ENCODE results near the gene ETV4. TPM values are rescaled to one million over a fixed set of nuclear protein-coding genes. Genes with fewer than 3 reads are reported as not detected.
A peak's percentile ranks its signal among the peaks of the same experiment; 100 is the strongest.

The ETV4 gene
- total and polyA plus RNA-seq, 2 experiments from 2014 or later, result 2.8 to 3.5 TPM

DNA sequence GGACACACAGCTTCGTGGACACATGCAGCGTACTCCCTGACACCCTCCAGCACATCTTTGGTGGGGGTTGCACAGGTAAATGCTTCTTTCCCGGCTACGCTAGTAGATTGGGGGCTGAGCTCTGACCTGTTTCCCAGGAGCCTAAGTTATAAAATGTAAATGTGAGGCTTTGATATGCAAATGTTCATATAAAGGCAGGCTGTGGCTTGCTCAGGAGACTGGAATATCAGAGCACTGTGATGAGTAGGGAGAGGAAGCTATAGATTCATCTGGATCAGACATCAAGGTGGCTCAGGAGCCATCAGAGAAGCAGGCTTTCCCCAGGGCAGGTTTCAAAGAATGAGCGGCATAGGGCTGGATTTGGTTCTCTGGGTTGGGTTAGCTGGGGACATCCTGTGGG lies 3.4 kb upstream of the ETV4 start:
- H3K27ac ChIP-seq, result no peak overlapping the region
- DNase-seq, result no peak
- in situ Hi-C loops (cut with MboI), result no loop called here
- H4K20me1 ChIP-seq (ENCODE audit: insufficient read depth), result no peaks in the 10 kb centered on the region
- no peaks in the 10 kb centered on the region for H3K9me3 ChIP-seq (ENCODE audit: low read depth)
- no peak overlapping the region for H3K4me2 ChIP-seq (ENCODE audit: unreplicated experiment)
- H2AFZ ChIP-seq, result no peak overlapping the region
- H3K4me3 ChIP-seq, result no peak overlapping the region
- no peaks in the 10 kb centered on the region for H3K27me3 ChIP-seq (replicated peaks; ENCODE audit: insufficient read depth)
- peaks cover 9% of the 10 kb centered on the region for H3K4me1 ChIP-seq (ENCODE audit: insufficient read depth)
- no peak for TF ChIP-seq EZH2 (IDR thresholded peaks at IDR 0.05; ENCODE audit: insufficient read depth, poor library complexity, severe bottlenecking)
- no peak for TF ChIP-seq EZH2phosphoT487 (IDR thresholded peaks at IDR 0.05; ENCODE audit: insufficient read depth, low read depth)
- H3K79me2 ChIP-seq (ENCODE audit: insufficient read depth), result no peaks in the 10 kb centered on the region
- no peaks in the 10 kb centered on the region for H3K36me3 ChIP-seq (ENCODE audit: low read depth)
- 0 out of 2 replicates have a peak, but pooled peaks cover 6% of the 10 kb centered on the region for H3F3A ChIP-seq (ENCODE audit: insufficient read depth)
- H3K9ac ChIP-seq, result no peak overlapping the region
- no peaks in the 10 kb centered on the region for H3K9me2 ChIP-seq (ENCODE audit: insufficient read depth)
- WGBS, 2 experiments (ENCODE audit: low coverage in 1 of 2, low lambda C conversion rate in 2 of 2, missing lambda C conversion rate in 2 of 2), result 94% methylated on average over 5 of the region's 5 CpGs

DNA sequence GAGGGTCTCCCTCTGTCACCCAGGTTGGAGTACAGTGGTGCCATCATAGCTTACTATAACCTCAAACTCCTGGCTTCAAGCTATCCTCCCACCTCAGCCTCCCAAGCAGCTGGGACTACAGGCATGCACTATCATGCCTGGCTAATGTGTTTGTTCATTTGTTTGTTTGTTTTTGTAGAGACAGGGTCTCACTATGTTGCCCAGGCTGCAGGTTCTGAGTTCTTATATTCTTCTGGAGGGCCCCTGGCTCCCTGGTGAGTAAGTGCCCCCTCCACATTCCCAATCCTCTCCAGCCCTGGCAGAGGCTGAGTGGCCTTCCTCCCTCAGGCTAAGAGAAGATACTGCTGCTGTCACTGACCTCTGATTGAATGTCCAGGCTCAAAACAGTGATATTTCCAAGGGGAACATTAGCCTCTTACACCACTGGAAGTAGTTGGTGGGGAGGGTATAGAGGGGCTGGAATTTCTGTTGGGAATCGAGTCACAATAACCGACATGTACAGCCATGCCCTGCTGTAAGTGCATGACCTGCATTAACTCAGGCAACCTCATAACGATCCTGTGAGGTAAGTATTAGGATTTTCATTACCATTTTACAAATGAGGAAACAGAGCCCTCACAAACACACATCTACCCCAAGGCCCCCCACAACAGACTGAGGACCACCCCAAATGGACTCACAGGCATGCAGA lies 2.7 kb upstream of the ETV4 start:
- no peaks in the 10 kb centered on the region for H3K79me2 ChIP-seq (ENCODE audit: insufficient read depth)
- no peaks in the 10 kb centered on the region for H3K27me3 ChIP-seq (replicated peaks; ENCODE audit: insufficient read depth)
- no peaks in the 10 kb centered on the region for H3K9me3 ChIP-seq (ENCODE audit: low read depth)
- H3F3A ChIP-seq (ENCODE audit: insufficient read depth), result 0 out of 2 replicates have a peak, but pooled peaks cover 6% of the 10 kb centered on the region
- TF ChIP-seq EZH2phosphoT487 (IDR thresholded peaks at IDR 0.05; ENCODE audit: insufficient read depth, low read depth) (no peak), EZH2 (IDR thresholded peaks at IDR 0.05; ENCODE audit: insufficient read depth, poor library complexity, severe bottlenecking) (no peak)
- no peaks in the 10 kb centered on the region for H3K9me2 ChIP-seq (ENCODE audit: insufficient read depth)
- WGBS, 2 experiments (ENCODE audit: low coverage in 1 of 2, low lambda C conversion rate in 2 of 2, missing lambda C conversion rate in 2 of 2), result 88 to 93% methylated on average over 3 of the region's 3 CpGs
- H3K27ac ChIP-seq, result no peak overlapping the region
- H3K4me3 ChIP-seq, result no peak overlapping the region
- H2AFZ ChIP-seq, result no peak overlapping the region
- no peaks in the 10 kb centered on the region for H4K20me1 ChIP-seq (ENCODE audit: insufficient read depth)
- no peak overlapping the region for H3K4me2 ChIP-seq (ENCODE audit: unreplicated experiment)
- peaks cover 15% of the 10 kb centered on the region for H3K4me1 ChIP-seq (ENCODE audit: insufficient read depth)
- H3K9ac ChIP-seq, result no peak overlapping the region
- in situ Hi-C loops (cut with MboI), result no loop called here
- H3K36me3 ChIP-seq (ENCODE audit: low read depth), result no peaks in the 10 kb centered on the region
- DNase-seq, result no peak

DNA sequence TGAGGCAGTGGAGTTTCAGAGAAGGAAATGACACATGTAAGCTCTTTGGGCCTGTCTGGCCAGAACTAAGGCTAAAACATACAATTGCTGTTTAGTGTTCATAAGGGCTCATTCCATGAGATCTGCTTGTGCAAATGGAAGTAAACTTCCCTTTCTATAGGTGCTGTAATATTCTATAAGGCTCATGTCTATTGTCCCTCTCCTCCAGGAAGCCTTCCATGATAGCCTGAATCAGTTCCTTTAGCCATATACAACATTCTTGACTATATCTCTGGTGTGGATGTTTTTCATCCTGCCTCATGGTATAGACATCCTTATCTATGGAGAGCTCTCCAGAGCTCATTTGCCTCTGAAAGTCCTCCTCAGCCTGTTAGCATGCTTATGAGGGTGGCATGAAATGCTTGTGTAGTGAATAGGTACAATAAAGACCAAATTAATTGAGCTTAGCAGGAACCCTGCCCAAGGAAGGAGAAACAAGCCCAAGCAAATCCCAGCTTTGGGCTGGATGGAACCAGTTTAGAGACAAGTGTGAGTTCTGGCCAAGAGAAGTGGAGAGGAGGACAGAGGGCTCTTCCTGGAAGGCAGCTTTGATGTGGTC lies 1.6 kb upstream of the ETV4 start:
- in situ Hi-C loops (cut with MboI), result no loop called here
- TF ChIP-seq EZH2phosphoT487 (IDR thresholded peaks at IDR 0.05; ENCODE audit: insufficient read depth, low read depth) (no peak), EZH2 (IDR thresholded peaks at IDR 0.05; ENCODE audit: insufficient read depth, poor library complexity, severe bottlenecking) (no peak)
- 0 out of 2 replicates have a peak, but pooled peaks cover 6% of the 10 kb centered on the region for H3F3A ChIP-seq (ENCODE audit: insufficient read depth)

DNA sequence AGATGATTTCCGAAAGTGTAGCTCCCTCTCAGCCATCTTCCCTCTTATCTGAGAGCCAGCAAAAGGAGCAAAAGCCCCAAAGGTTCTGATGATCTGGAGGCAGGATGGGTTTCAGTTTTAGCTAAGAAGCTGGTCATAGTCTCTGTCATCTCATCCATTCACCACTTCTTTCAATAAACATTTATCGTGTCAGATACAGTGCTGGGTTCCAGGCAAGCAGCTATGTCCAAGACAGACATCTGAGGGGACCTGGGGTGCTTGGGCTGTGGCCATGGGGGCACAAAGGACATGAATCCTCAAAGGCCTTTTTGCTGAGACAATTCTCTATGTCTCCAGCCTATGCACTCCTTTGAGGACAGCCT lies 1.0 kb upstream of the ETV4 start:
- H3K9ac ChIP-seq, result peak overlapping the region; percentile 59; the same call in 1 of the 2 replicates
- no peak overlapping the region for H3K27ac ChIP-seq
- no peaks in the 10 kb centered on the region for H3K27me3 ChIP-seq (replicated peaks; ENCODE audit: insufficient read depth)
- no peak for DNase-seq
- no peaks in the 10 kb centered on the region for H3K9me2 ChIP-seq (ENCODE audit: insufficient read depth)
- in situ Hi-C loops (cut with MboI), result no loop called here
- H3K4me2 ChIP-seq (ENCODE audit: unreplicated experiment), result no peak overlapping the region
- H3K36me3 ChIP-seq (ENCODE audit: low read depth), result no peaks in the 10 kb centered on the region
- 0 out of 2 replicates have a peak, but pooled peaks cover 6% of the 10 kb centered on the region for H3F3A ChIP-seq (ENCODE audit: insufficient read depth)
- TF ChIP-seq EZH2 (IDR thresholded peaks at IDR 0.05; ENCODE audit: insufficient read depth, poor library complexity, severe bottlenecking) (no peak), EZH2phosphoT487 (IDR thresholded peaks at IDR 0.05; ENCODE audit: insufficient read depth, low read depth) (no peak)
- H2AFZ ChIP-seq, result no peak overlapping the region
- 53 to 54% methylated on average over 2 of the region's 2 CpGs for WGBS, 2 experiments (ENCODE audit: low coverage in 1 of 2, low lambda C conversion rate in 2 of 2, missing lambda C conversion rate in 2 of 2)
- no peaks in the 10 kb centered on the region for H4K20me1 ChIP-seq (ENCODE audit: insufficient read depth)
- H3K4me3 ChIP-seq, result peak overlapping the region; percentile 86
- H3K79me2 ChIP-seq (ENCODE audit: insufficient read depth), result no peaks in the 10 kb centered on the region
- H3K9me3 ChIP-seq (ENCODE audit: low read depth), result no peaks in the 10 kb centered on the region
- H3K4me1 ChIP-seq (ENCODE audit: insufficient read depth), result peaks cover 15% of the 10 kb centered on the region

More for the DNA sequence above, 1.6 kb upstream of the ETV4 start:
- Histone ChIP-seq H3K9me2 (ENCODE audit: insufficient read depth) (no peaks in the 10 kb centered on the region), H3K27ac (no peak overlapping the region), H2AFZ (no peak overlapping the region), H3K9ac (no peak overlapping the region), H3K79me2 (ENCODE audit: insufficient read depth) (no peaks in the 10 kb centered on the region), H3K27me3 (replicated peaks; ENCODE audit: insufficient read depth) (no peaks in the 10 kb centered on the region), H3K4me3 (no peak overlapping the region), H3K4me1 (ENCODE audit: insufficient read depth) (peaks cover 15% of the 10 kb centered on the region), H3K4me2 (ENCODE audit: unreplicated experiment) (no peak overlapping the region), H4K20me1 (ENCODE audit: insufficient read depth) (no peaks in the 10 kb centered on the region), H3K9me3 (ENCODE audit: low read depth) (no peaks in the 10 kb centered on the region), H3K36me3 (ENCODE audit: low read depth) (no peaks in the 10 kb centered on the region)
- DNase-seq, result no peak
